ENCODE data around the gene UGT1A8. TPM values are rescaled to one million over a fixed set of nuclear protein-coding genes. Genes with fewer than 3 reads are reported as not detected.

The UGT1A8 gene
- total RNA-seq, 1 donor from 2014 or later: not detected

DNA sequence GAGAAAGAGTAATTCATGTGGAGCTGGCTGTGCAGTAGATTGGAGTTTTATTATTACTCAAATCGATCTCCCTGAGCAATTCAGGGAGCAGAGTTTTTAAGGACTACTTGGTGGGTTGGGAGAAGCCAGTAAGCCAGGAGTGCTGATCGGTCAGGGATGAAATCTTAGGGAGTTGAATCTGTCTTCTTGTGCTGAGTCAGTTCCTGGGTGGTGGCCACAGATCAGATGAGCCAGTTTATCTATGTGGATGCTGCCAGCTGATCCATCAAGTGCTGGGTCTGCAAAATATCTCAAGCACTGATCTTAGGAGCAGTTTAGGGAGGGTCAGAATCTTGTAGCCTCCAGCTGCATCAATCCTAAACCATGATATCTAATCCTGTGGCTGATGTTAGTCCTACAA is 17.0 kb upstream of the UGT1A8 start:
- Mint-ChIP-seq H3K4me3 (ENCODE audit: unreplicated experiment) (no peak overlapping the region), H3K27ac (ENCODE audit: unreplicated experiment) (no peak overlapping the region), H3K36me3 (ENCODE audit: unreplicated experiment) (no peaks in the 10 kb centered on the region), H3K9me3 (ENCODE audit: unreplicated experiment) (no peaks in the 10 kb centered on the region), H3K4me1 (ENCODE audit: unreplicated experiment) (no peaks in the 10 kb centered on the region), H3K27me3 (ENCODE audit: unreplicated experiment) (peaks cover 49% of the 10 kb centered on the region)
- no peak for DNase-seq (ENCODE audit: extremely low spot score, unreplicated experiment)
- TF ChIP-seq, protein P1, sequence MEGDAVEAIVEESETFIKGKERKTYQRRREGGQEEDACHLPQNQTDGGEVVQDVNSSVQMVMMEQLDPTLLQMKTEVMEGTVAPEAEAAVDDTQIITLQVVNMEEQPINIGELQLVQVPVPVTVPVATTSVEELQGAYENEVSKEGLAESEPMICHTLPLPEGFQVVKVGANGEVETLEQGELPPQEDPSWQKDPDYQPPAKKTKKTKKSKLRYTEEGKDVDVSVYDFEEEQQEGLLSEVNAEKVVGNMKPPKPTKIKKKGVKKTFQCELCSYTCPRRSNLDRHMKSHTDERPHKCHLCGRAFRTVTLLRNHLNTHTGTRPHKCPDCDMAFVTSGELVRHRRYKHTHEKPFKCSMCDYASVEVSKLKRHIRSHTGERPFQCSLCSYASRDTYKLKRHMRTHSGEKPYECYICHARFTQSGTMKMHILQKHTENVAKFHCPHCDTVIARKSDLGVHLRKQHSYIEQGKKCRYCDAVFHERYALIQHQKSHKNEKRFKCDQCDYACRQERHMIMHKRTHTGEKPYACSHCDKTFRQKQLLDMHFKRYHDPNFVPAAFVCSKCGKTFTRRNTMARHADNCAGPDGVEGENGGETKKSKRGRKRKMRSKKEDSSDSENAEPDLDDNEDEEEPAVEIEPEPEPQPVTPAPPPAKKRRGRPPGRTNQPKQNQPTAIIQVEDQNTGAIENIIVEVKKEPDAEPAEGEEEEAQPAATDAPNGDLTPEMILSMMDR (IDR thresholded peaks at IDR 0.05): no peak

DNA sequence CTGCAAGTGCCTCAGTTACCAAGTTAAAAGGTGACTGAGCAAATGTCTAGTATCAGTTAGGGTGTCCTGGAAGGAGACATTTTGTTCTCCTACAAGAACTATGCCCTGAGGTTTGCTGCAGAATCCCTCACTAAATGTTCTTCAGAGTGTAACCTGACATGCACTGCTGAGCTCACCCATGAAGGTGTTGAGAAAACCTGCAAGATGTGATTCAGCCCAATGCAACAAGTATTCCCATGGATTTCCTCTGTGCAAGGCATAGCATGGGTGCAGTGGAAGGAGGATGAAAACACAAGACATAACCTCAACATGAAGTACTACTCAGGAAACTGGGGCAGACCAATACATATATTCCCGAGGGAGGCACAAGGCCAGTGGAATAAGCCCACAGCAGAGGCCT is 15.4 kb upstream of the UGT1A8 start:
- DNase-seq (ENCODE audit: extremely low spot score, unreplicated experiment): no peak
- TF ChIP-seq, protein P1 (IDR thresholded peaks at IDR 0.05): no peak
- no peaks in the 10 kb centered on the region for H3K36me3 Mint-ChIP-seq (ENCODE audit: unreplicated experiment)
- H3K27ac Mint-ChIP-seq (ENCODE audit: unreplicated experiment): no peak overlapping the region
- no peak overlapping the region for H3K4me3 Mint-ChIP-seq (ENCODE audit: unreplicated experiment)
- H3K27me3 Mint-ChIP-seq (ENCODE audit: unreplicated experiment): peaks cover 46% of the 10 kb centered on the region
- H3K9me3 Mint-ChIP-seq (ENCODE audit: unreplicated experiment): peaks cover 3% of the 10 kb centered on the region
- no peaks in the 10 kb centered on the region for H3K4me1 Mint-ChIP-seq (ENCODE audit: unreplicated experiment)

DNA sequence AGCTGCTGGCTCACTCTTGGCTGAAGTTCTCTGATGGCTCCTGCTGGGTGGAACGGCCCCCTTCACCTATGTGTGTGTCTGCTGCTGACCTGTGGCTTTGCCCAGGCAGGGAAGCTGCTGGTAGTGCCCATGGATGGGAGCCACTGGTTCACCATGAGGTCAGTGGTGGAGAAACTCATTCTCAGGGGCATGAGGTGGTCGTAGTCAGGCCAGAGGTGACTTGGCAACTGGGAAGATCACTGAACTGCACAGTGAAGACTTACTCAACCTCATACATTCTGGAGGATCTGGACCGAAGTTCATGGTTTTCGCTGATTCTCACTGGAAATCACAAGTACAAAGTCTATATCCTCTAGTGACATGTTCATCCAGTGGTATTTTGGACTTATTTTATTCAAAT is 13.9 kb upstream of the UGT1A8 start:
- peaks cover 3% of the 10 kb centered on the region for H3K9me3 Mint-ChIP-seq (ENCODE audit: unreplicated experiment)
- no peak overlapping the region for H3K27ac Mint-ChIP-seq (ENCODE audit: unreplicated experiment)
- no peaks in the 10 kb centered on the region for H3K4me1 Mint-ChIP-seq (ENCODE audit: unreplicated experiment)
- peaks cover 42% of the 10 kb centered on the region for H3K27me3 Mint-ChIP-seq (ENCODE audit: unreplicated experiment)
- no peak for DNase-seq (ENCODE audit: extremely low spot score, unreplicated experiment)
- no peak overlapping the region for H3K4me3 Mint-ChIP-seq (ENCODE audit: unreplicated experiment)
- TF ChIP-seq, protein P1 (IDR thresholded peaks at IDR 0.05): no peak
- H3K36me3 Mint-ChIP-seq (ENCODE audit: unreplicated experiment): no peaks in the 10 kb centered on the region

DNA sequence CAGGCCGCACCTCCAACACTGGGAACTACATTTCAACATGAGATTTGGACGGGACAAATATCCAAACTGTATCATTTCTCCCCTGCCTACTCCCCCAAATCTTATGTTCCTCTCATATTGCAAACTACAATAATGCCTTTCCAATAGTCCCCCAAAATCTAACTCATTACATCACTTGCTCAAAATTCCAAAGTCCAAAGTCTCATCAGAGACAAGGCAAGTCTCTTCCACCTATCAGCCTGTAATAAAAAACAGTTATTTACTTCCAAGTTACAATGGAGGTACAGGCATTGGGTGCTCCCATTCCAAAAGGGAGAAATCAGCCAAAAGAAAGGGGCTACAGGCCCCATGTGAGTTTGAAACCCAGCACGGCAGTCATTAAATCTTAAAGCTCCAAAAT is 12.6 kb upstream of the UGT1A8 start:
- DNase-seq (ENCODE audit: extremely low spot score, unreplicated experiment): no peak
- H3K27me3 Mint-ChIP-seq (ENCODE audit: unreplicated experiment): peaks cover 32% of the 10 kb centered on the region
- H3K4me1 Mint-ChIP-seq (ENCODE audit: unreplicated experiment): no peaks in the 10 kb centered on the region
- peaks cover 3% of the 10 kb centered on the region for H3K9me3 Mint-ChIP-seq (ENCODE audit: unreplicated experiment)
- H3K4me3 Mint-ChIP-seq (ENCODE audit: unreplicated experiment): no peak overlapping the region
- TF ChIP-seq, protein P1 (IDR thresholded peaks at IDR 0.05): no peak
- H3K27ac Mint-ChIP-seq (ENCODE audit: unreplicated experiment): no peak overlapping the region
- H3K36me3 Mint-ChIP-seq (ENCODE audit: unreplicated experiment): no peaks in the 10 kb centered on the region

DNA sequence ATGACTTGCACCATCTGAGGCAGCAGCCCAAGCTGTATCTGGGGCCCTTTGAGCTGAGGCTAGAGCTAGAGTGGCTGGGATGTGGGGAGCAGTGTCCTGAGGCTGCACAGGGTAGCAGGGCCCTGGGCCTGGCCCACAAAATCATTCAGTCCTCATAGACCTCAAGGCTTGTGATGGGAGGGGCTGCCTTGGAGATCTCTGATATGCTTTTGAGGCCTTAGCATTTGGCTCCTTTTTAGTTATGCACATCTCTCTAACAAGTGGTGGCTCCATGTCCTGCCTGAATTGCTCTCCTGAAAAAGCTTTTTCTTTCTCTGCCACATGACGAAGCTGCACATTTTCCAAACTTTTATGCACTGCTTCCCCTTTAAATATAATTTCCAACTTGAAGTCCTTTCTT is 11.8 kb upstream of the UGT1A8 start:
- Mint-ChIP-seq H3K27ac (ENCODE audit: unreplicated experiment) (no peak overlapping the region), H3K4me1 (ENCODE audit: unreplicated experiment) (no peaks in the 10 kb centered on the region), H3K27me3 (ENCODE audit: unreplicated experiment) (peaks cover 26% of the 10 kb centered on the region), H3K4me3 (ENCODE audit: unreplicated experiment) (no peak overlapping the region), H3K36me3 (ENCODE audit: unreplicated experiment) (no peaks in the 10 kb centered on the region), H3K9me3 (ENCODE audit: unreplicated experiment) (peaks cover 8% of the 10 kb centered on the region)
- TF ChIP-seq, protein P1 (IDR thresholded peaks at IDR 0.05): no peak
- DNase-seq (ENCODE audit: extremely low spot score, unreplicated experiment): no peak
